ENCODE results near the gene HDAC6. TPM values are rescaled to one million over a fixed set of nuclear protein-coding genes. Genes with fewer than 3 reads are reported as not detected.

Gene HDAC6
- total RNA-seq, 1 donor from 2014 or later = 127 TPM

DNA sequence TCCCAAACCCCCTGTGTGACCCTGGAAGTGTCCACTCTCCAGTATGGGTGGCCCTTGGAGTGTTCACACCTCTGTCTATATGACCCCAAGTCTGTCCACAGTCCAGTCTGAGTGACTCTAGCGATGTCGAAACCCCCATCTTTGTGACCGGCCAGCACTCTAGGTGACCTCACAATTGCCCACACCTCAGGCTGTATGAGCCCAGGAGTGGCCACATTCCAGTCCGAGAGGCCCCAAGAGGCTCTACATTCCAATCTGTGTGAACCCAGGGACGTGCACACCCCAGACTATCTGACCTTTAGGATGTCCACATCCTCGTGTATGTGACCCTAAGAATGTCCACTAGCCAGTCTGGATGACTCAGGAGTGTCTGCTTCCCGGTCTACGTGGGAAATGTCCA is 47.6 kb upstream of the HDAC6 start:
- TF ChIP-seq, protein P1, sequence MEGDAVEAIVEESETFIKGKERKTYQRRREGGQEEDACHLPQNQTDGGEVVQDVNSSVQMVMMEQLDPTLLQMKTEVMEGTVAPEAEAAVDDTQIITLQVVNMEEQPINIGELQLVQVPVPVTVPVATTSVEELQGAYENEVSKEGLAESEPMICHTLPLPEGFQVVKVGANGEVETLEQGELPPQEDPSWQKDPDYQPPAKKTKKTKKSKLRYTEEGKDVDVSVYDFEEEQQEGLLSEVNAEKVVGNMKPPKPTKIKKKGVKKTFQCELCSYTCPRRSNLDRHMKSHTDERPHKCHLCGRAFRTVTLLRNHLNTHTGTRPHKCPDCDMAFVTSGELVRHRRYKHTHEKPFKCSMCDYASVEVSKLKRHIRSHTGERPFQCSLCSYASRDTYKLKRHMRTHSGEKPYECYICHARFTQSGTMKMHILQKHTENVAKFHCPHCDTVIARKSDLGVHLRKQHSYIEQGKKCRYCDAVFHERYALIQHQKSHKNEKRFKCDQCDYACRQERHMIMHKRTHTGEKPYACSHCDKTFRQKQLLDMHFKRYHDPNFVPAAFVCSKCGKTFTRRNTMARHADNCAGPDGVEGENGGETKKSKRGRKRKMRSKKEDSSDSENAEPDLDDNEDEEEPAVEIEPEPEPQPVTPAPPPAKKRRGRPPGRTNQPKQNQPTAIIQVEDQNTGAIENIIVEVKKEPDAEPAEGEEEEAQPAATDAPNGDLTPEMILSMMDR (IDR thresholded peaks at IDR 0.05) = no peak
- TF ChIP-seq EZH2phosphoT487 (IDR thresholded peaks at IDR 0.05) (no peak), EZH2 (IDR thresholded peaks at IDR 0.05) (no peak)
- H3K27me3 ChIP-seq = no peaks in the 10 kb centered on the region
- no peaks in the 10 kb centered on the region for H3K36me3 ChIP-seq
- Mint-ChIP-seq H3K27ac (no peak overlapping the region), H3K27me3 (ENCODE audit: insufficient read depth, low read depth) (peaks cover 2% of the 10 kb centered on the region), H3K36me3 (no peaks in the 10 kb centered on the region), H3K9me3 (peaks cover 11% of the 10 kb centered on the region), H3K4me1 (no peaks in the 10 kb centered on the region), H3K4me3 (no peak overlapping the region)
- no peaks in the 10 kb centered on the region for H3K9me3 ChIP-seq (ENCODE audit: low read depth)
- H3K4me1 ChIP-seq = no peaks in the 10 kb centered on the region
- H3F3A ChIP-seq (ENCODE audit: low read depth) = no peaks in the 10 kb centered on the region
- DNase-seq (ENCODE audit: low spot score) = no peak
- H3K79me2 ChIP-seq (ENCODE audit: low read depth) = no peaks in the 10 kb centered on the region
- H2AFZ ChIP-seq (replicated peaks) = no peak overlapping the region
- H3K27ac ChIP-seq = no peak overlapping the region
- no peaks in the 10 kb centered on the region for H4K20me1 ChIP-seq (ENCODE audit: low read depth)
- H3K4me2 ChIP-seq = no peak overlapping the region
- H3K4me3 ChIP-seq = no peak overlapping the region
- no peak overlapping the region for H3K9ac ChIP-seq

DNA sequence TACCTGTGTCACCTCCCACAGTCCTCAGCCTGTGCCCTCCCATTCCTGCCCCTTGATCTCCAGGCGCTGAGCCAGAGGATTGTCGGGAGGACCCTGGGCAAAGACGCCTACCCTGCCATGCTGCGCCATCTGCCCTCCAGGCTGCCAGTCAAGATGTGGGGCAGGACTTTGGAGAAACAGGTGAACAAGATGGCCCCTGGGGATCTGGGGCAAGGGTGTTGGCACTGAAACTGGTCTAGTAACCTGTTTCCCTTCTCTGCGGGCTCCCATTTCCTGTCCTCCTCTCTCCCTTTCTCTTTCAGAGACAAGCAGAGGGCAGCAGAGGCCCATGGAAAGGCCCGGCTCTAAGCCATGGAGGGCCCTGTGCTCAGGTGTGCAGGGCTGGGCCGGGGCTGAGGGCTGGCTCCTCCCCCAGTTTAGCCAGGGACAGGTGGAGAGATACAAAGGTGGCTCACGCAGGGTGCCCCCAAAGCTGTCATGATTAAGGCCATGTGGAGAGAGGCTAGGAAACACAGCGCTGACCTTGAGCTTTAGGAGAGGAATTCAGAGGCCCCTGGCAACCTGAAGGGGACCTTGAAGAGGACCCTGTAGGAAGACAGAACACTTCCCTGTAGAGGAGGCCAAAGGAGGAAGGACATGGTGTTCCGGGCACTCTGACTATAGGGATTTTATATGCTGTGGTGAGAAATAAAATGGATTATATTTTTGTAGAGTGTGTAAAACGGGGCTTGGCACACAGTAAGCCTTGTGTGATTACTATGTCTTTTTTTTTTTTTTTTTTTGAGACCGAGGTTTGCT is 40.0 kb upstream of the HDAC6 start, which contains the start of gene GLOD5:
Gene GLOD5 (plus strand): TSS at position 74 of the 798 bp plus-strand sequence. CDS start 44 bp downstream, at position 118.
- no peak within 1 kb of the TSS for H2AFZ ChIP-seq (replicated peaks)
- H3K4me1 ChIP-seq = no peaks in the 10 kb centered on the region
- no peak within 1 kb of the TSS for H3K9ac ChIP-seq
- H3K36me3 ChIP-seq = no peaks in the 10 kb centered on the region
- H3K27me3 Mint-ChIP-seq (ENCODE audit: insufficient read depth, low read depth) = peaks cover 4% of the 10 kb centered on the region
- no peak within 1 kb of the TSS for H3K4me3 ChIP-seq
- no peak within 1 kb of the TSS for H3K4me3 Mint-ChIP-seq
- no peaks in the 10 kb centered on the region for H3K9me3 ChIP-seq (ENCODE audit: low read depth)
- no peak within 1 kb of the TSS for H3K4me2 ChIP-seq
- H3F3A ChIP-seq (ENCODE audit: low read depth) = no peaks in the 10 kb centered on the region
- H3K36me3 Mint-ChIP-seq = no peaks in the 10 kb centered on the region
- TF ChIP-seq EZH2 (IDR thresholded peaks at IDR 0.05) = no peak
- TF ChIP-seq, protein P1 (IDR thresholded peaks at IDR 0.05) = peak; percentile 46
- H3K27ac ChIP-seq = no peak within 1 kb of the TSS
- H3K27ac Mint-ChIP-seq = no peak within 1 kb of the TSS
- H4K20me1 ChIP-seq (ENCODE audit: low read depth) = no peaks in the 10 kb centered on the region
- H3K9me3 Mint-ChIP-seq = peaks cover 6% of the 10 kb centered on the region
- H3K4me1 Mint-ChIP-seq = no peaks in the 10 kb centered on the region
- DNase-seq (ENCODE audit: low spot score) = peak; percentile 54
- no peaks in the 10 kb centered on the region for H3K27me3 ChIP-seq
- H3K79me2 ChIP-seq (ENCODE audit: low read depth) = no peaks in the 10 kb centered on the region

DNA sequence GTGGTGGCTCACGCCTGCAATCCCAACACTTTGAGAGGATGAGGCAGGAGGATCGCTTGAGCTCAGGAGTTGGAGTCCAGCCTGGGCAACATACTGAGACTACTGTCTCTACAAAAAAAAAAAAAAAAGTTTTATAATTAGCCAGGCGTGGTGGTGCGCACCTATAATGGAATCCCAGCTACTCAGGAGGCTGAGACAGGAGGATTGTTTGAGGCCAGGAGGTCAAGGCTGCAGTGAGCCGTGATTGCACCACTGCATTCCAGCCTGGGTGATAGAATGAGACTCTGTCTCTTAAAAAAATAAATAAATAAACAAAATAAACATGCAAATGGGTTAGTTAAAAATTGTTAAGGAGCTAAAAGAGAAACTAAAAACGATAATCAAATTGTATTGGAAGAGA is 32.6 kb upstream of the HDAC6 start:
- H3K9me3 Mint-ChIP-seq = peaks cover 11% of the 10 kb centered on the region
- no peak overlapping the region for H3K4me3 Mint-ChIP-seq

More for the DNA sequence above, 32.6 kb upstream of the HDAC6 start:
- H3K4me2 ChIP-seq = no peak overlapping the region
- no peaks in the 10 kb centered on the region for H3K4me1 Mint-ChIP-seq
- peaks cover 7% of the 10 kb centered on the region for H3K27me3 Mint-ChIP-seq (ENCODE audit: insufficient read depth, low read depth)
- no peak for TF ChIP-seq EZH2 (IDR thresholded peaks at IDR 0.05)
- TF ChIP-seq, protein P1 (IDR thresholded peaks at IDR 0.05) = no peak
- no peak for TF ChIP-seq EZH2phosphoT487 (IDR thresholded peaks at IDR 0.05)
- H3K36me3 ChIP-seq = no peaks in the 10 kb centered on the region
- H3K27me3 ChIP-seq = no peaks in the 10 kb centered on the region
- no peaks in the 10 kb centered on the region for H3K36me3 Mint-ChIP-seq
- H2AFZ ChIP-seq (replicated peaks) = no peak overlapping the region
- H3K9me3 ChIP-seq (ENCODE audit: low read depth) = no peaks in the 10 kb centered on the region
- H3F3A ChIP-seq (ENCODE audit: low read depth) = no peaks in the 10 kb centered on the region
- H3K79me2 ChIP-seq (ENCODE audit: low read depth) = no peaks in the 10 kb centered on the region
- no peaks in the 10 kb centered on the region for H4K20me1 ChIP-seq (ENCODE audit: low read depth)
- H3K9ac ChIP-seq = no peak overlapping the region
- DNase-seq (ENCODE audit: low spot score) = no peak
- no peak overlapping the region for H3K4me3 ChIP-seq
- H3K27ac Mint-ChIP-seq = no peak overlapping the region
- no peaks in the 10 kb centered on the region for H3K4me1 ChIP-seq
- H3K27ac ChIP-seq = no peak overlapping the region
